ENCODE measurements around the gene TAF11L2. TPM values are rescaled to one million over a fixed set of nuclear protein-coding genes. Genes with fewer than 3 reads are reported as not detected.
"Not testable (repeated sequence)": the region's sequence is repeated elsewhere in the genome, so short reads cannot be mapped to it uniquely, and the experiment has no call there.

The TAF11L2 gene
- total RNA-seq, 1 donor from 2014 or later = not detected

- Histone ChIP-seq H3K4me3 (no peak overlapping the region), H3K4me2 (no peak overlapping the region), H3K27ac (no peak overlapping the region), H3K9ac (no peak overlapping the region), H3K27me3 (no peaks in the 10 kb centered on the region), H3F3A (ENCODE audit: low read depth) (no peaks in the 10 kb centered on the region), H3K79me2 (ENCODE audit: low read depth) (no peaks in the 10 kb centered on the region), H3K9me3 (ENCODE audit: low read depth) (no peaks in the 10 kb centered on the region), H3K36me3 (no peaks in the 10 kb centered on the region), H4K20me1 (ENCODE audit: low read depth) (no peaks in the 10 kb centered on the region), H2AFZ (replicated peaks) (no peak overlapping the region), H3K4me1 (no peaks in the 10 kb centered on the region)
- Mint-ChIP-seq H3K27me3 (ENCODE audit: insufficient read depth, low read depth) (no peaks in the 10 kb centered on the region), H3K9me3 (no peaks in the 10 kb centered on the region), H3K27ac (no peak overlapping the region), H3K4me1 (no peaks in the 10 kb centered on the region), H3K36me3 (no peaks in the 10 kb centered on the region), H3K4me3 (no peak overlapping the region)
- TF ChIP-seq, protein P1, sequence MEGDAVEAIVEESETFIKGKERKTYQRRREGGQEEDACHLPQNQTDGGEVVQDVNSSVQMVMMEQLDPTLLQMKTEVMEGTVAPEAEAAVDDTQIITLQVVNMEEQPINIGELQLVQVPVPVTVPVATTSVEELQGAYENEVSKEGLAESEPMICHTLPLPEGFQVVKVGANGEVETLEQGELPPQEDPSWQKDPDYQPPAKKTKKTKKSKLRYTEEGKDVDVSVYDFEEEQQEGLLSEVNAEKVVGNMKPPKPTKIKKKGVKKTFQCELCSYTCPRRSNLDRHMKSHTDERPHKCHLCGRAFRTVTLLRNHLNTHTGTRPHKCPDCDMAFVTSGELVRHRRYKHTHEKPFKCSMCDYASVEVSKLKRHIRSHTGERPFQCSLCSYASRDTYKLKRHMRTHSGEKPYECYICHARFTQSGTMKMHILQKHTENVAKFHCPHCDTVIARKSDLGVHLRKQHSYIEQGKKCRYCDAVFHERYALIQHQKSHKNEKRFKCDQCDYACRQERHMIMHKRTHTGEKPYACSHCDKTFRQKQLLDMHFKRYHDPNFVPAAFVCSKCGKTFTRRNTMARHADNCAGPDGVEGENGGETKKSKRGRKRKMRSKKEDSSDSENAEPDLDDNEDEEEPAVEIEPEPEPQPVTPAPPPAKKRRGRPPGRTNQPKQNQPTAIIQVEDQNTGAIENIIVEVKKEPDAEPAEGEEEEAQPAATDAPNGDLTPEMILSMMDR (IDR thresholded peaks at IDR 0.05) = no peak
- TF ChIP-seq EZH2phosphoT487 (IDR thresholded peaks at IDR 0.05) = no peak
- TF ChIP-seq EZH2 (IDR thresholded peaks at IDR 0.05) = no peak
- no peak for DNase-seq (ENCODE audit: low spot score)
Measured at GRCh38 chr5:17482790-17483189, 15.2 kb upstream of the TAF11L2 start.

- not testable (repeated sequence) for H3K79me2 ChIP-seq (ENCODE audit: low read depth); H3K27ac Mint-ChIP-seq; DNase-seq (ENCODE audit: low spot score); H3K9me3 ChIP-seq (ENCODE audit: low read depth); H3K4me1 Mint-ChIP-seq; H3K9ac ChIP-seq; H4K20me1 ChIP-seq (ENCODE audit: low read depth); H3K36me3 Mint-ChIP-seq; H3K27ac ChIP-seq; H3K9me3 Mint-ChIP-seq; H3K36me3 ChIP-seq; H3K27me3 Mint-ChIP-seq (ENCODE audit: insufficient read depth, low read depth); H3F3A ChIP-seq (ENCODE audit: low read depth); H3K27me3 ChIP-seq; H3K4me2 ChIP-seq; H3K4me3 ChIP-seq; H3K4me1 ChIP-seq; H2AFZ ChIP-seq (replicated peaks); H3K4me3 Mint-ChIP-seq
Measured at GRCh38 chr5:17486464-17487173, 11.4 kb upstream of the TAF11L2 start.

DNA sequence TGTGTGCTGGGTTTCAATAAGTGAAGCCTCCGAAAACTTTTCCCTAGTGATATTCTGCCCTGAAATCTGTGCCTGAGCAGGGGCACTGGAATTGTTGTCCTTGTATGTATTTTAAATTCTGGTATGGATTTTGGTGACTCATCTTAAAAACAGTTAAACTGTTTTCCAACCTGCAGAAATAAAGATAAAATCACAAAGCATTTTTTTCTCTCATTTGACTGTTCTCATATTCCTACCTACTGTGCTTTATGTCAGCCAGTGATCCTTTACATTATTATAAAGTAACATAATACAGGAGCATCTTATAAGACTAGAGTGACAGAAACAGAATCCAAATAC is 10.9 kb upstream of the TAF11L2 start:
- TF ChIP-seq EZH2 (IDR thresholded peaks at IDR 0.05) (no peak), EZH2phosphoT487 (IDR thresholded peaks at IDR 0.05) (no peak)
- TF ChIP-seq, protein P1 (IDR thresholded peaks at IDR 0.05) = no peak
- Mint-ChIP-seq H3K4me1 (no peaks in the 10 kb centered on the region), H3K27me3 (ENCODE audit: insufficient read depth, low read depth) (no peaks in the 10 kb centered on the region), H3K4me3 (no peak overlapping the region), H3K36me3 (no peaks in the 10 kb centered on the region), H3K9me3 (peaks cover 1% of the 10 kb centered on the region), H3K27ac (no peak overlapping the region)
- Histone ChIP-seq H4K20me1 (ENCODE audit: low read depth) (no peaks in the 10 kb centered on the region), H3K79me2 (ENCODE audit: low read depth) (no peaks in the 10 kb centered on the region), H3K4me2 (no peak overlapping the region), H3K9me3 (ENCODE audit: low read depth) (no peaks in the 10 kb centered on the region), H3K4me1 (no peaks in the 10 kb centered on the region), H3K9ac (no peak overlapping the region), H3K27me3 (no peaks in the 10 kb centered on the region), H3K27ac (no peak overlapping the region), H3K36me3 (no peaks in the 10 kb centered on the region), H2AFZ (replicated peaks) (no peak overlapping the region), H3K4me3 (no peak overlapping the region), H3F3A (ENCODE audit: low read depth) (no peaks in the 10 kb centered on the region)
- no peak for DNase-seq (ENCODE audit: low spot score)

GRCh38 chr5:17491257-17491656 is 6.8 kb upstream of the TAF11L2 start:
- H3K9me3 Mint-ChIP-seq; H3K27me3 Mint-ChIP-seq (ENCODE audit: insufficient read depth, low read depth); DNase-seq (ENCODE audit: low spot score): not testable (repeated sequence)

More at GRCh38 chr5:17491257-17491656, 6.8 kb upstream of the TAF11L2 start:
- not testable (repeated sequence) for H3K27ac ChIP-seq; H3K27ac Mint-ChIP-seq; H3K4me2 ChIP-seq; H3K9ac ChIP-seq; H3F3A ChIP-seq (ENCODE audit: low read depth); H3K36me3 Mint-ChIP-seq; H3K4me1 Mint-ChIP-seq; H3K4me3 Mint-ChIP-seq; H2AFZ ChIP-seq (replicated peaks); H3K36me3 ChIP-seq; H4K20me1 ChIP-seq (ENCODE audit: low read depth); H3K4me1 ChIP-seq; H3K27me3 ChIP-seq; H3K4me3 ChIP-seq; H3K9me3 ChIP-seq (ENCODE audit: low read depth); H3K79me2 ChIP-seq (ENCODE audit: low read depth)

All from neural progenitor cell (in vitro differentiated cells).